DMS79 (cell line): ENCODE results near the gene SSC4D.
A peak's percentile ranks its signal among the peaks of the same experiment; 100 is the strongest.
"Not testable (repeated sequence)": the region's sequence is repeated elsewhere in the genome, so short reads cannot be mapped to it uniquely, and the experiment has no call there.

Source experiments
- DNase-seq: peaks from one replicate; lab custom pipeline; 2025; lab: John Stamatoyannopoulos, UW

The SSC4D gene

DNA sequence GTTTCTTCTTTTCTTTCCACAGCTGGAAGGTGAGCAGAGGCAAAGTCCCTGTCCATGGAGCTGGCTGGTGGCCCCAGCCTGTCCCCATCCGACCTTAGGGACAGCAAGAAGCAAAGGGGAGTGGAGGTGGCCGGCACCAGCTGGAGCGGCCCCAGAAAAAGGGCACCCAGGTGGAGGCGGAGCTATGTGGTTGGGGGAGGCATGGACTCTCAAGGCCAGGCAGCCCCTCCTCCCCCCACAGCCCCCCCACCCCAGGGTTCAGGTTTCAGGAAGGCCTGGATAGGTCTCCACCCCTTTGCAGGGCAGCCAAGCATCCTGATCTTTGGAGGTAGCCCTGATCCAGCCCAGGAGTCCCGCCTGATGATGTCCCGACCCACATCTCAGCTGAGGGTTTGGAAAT, at the start of gene SSC4D:
Gene SSC4D (minus strand): TSS at position 161 of the 400 bp plus-strand sequence. CDS start 5,258 bp downstream, outside the sequence.
- no peak for DNase-seq

DNA sequence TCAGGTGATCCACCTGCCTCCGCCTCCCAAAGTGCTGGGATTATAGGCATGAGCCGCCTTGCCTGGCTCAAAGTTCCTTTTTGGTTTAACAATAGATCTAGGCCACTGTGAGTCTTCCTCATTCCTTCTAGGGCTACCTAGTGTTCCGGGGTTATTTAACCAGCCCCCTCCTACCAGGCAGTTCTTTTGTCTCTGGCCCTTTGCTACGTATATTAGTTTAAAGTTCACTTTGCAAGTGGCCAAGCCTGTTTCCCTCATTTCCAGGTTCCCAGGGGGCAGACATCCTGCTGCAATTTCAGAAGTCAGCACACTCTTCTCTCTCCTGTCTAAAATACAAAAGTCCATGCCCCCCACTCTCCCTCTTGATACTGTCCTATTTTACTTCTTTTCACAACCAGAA, 49.0 kb upstream of the SSC4D start:
- not testable (repeated sequence) for DNase-seq

- DNase-seq, result not testable (repeated sequence)
Measured at GRCh38 chr7:76457017-76457416, 47.5 kb upstream of the SSC4D start.

DNA sequence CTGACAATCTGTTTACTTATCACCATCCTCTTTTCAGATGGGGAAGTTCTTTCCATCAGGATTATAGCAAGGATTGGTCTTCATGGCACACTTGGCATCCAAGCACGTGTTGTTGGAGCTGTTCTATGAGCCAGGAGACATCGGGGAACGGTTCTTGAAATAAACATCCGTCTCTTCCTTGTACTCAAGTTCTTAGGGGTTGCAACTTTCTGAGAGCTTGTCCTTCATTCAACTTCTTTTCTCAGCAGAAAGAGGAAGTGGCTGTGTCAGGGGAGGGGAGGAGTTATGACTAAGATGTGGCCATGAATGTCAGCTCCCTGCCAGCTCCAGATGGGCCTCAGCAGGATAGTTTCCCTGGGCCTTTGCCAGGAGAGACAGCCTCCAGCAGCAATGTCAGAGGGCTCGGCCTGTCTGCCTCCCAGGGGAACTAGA, 36.1 kb upstream of the SSC4D start:
- peak; percentile 4 for DNase-seq

DNA sequence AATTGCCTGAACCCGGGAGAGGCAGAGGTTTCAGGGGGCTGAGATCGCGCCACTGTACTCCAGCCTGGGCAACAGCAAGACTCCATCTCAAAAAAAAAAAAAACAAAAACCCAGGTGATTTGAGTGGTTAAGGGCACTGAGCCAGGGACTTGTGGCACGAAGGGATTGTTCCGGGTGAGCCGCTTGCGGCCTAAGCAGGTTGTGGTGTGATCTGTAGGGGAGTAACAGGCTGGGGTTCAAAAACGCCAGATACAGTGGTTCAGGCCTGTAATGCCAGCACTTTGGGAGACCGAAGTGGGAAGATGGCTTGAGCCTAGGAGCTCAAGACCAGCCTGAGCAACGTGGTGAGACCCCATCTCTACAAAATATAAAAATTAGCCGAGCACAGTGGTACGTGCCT, 34.3 kb upstream of the SSC4D start:
- peak; percentile 41 for DNase-seq

GRCh38 chr7:76442664-76443446, 33.4 kb upstream of the SSC4D start:
- DNase-seq, result not testable (repeated sequence)

GRCh38 chr7:76441792-76442191, 32.3 kb upstream of the SSC4D start:
- not testable (repeated sequence) for DNase-seq

GRCh38 chr7:76440404-76440803, 30.9 kb upstream of the SSC4D start:
- not testable (repeated sequence) for DNase-seq

- not testable (repeated sequence) for DNase-seq
Measured at GRCh38 chr7:76439120-76439888, 29.8 kb upstream of the SSC4D start.

DNA sequence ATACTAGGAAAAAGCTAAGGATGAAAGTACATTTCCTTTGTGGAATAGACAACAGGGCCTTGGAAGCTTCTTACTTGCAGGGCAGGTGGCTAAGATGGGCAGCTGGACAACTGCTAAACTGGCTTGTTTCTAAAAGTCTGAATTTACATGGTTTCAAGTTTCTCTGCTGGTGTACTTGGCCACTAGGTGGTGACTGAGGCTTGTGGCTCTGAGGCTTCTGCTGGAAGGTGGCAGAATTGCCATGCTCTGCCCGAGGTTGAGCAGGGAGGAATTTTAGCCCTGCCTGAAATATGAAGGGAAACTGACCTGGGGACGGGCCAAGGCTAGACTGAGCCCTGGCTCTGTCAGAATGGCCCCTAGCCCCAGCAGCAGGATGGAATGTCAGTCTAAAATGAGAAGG, 28.4 kb upstream of the SSC4D start:
- DNase-seq, result peak; percentile 27

GRCh38 chr7:76430836-76431235, 21.3 kb upstream of the SSC4D start:
- DNase-seq, result no peak

DNA sequence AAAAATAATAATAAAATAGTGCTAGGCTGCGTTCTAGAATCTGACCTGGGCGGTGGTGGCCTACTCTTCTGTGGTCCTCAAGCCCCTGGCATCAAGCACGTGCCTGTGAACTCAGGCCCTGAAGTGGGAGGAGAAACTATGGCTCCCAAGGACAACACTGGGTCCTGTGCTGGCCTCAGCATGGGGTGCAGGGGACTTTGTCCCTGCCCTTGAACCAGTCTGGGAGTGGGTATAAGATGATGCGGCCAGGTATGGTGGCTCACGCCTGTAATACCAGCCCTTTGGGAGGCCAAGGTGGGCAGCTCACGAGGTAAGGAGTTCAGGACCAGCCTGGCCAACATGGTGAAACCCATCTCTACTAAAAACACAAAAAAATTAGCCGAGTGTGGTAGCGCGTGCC, 20.7 kb upstream of the SSC4D start:
- DNase-seq, result no peak

DNA sequence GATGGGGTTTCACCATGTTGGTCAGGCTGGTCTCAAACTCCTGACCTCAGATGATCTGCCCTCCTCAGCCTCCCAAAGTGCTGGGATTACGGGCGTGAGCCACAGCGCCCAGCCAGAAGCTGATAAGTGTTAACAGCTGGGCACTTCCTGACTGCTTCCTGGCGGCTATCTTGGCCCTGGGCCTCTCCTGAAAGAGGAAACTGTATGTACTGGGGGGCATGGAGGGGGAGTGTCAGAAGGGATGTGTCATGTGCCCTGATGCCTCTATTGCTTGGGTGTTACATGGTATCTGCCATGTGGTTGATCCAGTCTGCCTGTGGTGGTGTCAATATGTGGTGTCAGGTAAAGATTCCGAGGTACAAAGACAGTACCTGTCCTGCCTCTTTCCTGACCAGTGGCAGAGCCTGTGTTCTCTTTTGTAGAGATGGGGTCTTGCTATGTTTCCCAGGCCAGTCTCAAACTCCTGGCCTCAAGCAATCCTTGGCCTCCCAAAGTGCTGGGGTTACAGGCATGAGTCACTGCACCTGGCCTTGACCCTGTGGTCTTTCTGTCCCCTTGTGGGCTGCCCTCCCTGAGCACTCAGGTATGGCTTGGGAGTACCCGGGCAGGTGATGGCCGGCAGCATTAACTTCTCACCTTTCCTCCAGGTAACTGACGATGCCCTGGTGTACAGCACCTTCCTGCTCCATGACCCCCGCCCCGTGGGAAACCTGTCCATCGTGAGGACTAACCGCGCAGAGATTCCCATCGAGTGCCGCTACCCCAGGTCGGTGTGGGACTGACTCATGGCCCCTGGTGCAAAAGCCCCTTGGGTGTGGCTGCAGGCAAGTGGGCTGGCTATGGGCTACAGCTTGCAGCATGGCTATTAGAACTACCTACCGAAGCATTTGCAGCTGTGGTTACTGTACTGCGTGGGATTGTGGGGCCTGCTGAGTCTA, 19.6 kb upstream of the SSC4D start:
- no peak for DNase-seq

- no peak for DNase-seq
Measured at GRCh38 chr7:76428149-76428823, 18.8 kb upstream of the SSC4D start.

- no peak for DNase-seq
Measured at GRCh38 chr7:76427635-76428034, 18.1 kb upstream of the SSC4D start.

DNA sequence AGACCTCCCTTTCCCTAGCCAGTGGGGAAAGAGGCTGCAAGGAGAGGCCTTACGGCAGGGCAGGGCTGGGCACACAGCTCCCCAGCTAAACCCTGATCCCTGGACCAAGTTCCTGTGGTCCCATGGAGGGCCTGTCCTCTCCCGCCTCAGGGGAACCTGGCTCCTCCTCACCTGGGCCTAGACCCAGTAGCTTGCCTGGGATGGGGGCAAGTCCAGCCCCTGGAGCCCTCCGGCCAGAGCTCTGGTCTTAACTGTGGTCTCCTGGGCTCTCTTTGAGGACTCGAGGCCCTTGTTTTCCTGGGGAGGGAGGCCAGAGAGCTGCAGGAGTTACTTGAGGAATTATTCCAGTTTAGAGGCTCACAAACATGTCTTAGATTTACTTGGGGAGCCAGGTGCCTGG, 16.7 kb upstream of the SSC4D start:
- DNase-seq, result no peak

DNA sequence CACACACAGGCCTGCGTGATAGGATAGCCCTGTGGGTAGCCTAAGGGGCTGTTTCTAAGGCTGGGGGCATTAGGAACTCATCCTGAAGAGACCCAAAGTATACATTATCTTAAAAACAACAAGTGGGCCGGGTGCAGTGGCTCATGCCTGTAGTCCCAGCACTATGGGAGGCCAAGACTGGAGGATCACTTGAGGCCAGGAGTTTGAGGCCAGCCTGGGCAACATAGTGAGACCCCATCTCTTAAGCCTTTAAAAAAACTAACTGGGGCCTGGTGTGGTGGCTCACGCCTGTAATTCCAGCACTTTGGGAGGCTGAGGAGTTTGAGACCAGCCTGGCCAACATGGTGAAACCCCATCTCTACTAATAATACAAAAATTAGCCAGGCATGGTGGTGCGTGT, 16.1 kb upstream of the SSC4D start:
- not testable (repeated sequence) for DNase-seq

DNA sequence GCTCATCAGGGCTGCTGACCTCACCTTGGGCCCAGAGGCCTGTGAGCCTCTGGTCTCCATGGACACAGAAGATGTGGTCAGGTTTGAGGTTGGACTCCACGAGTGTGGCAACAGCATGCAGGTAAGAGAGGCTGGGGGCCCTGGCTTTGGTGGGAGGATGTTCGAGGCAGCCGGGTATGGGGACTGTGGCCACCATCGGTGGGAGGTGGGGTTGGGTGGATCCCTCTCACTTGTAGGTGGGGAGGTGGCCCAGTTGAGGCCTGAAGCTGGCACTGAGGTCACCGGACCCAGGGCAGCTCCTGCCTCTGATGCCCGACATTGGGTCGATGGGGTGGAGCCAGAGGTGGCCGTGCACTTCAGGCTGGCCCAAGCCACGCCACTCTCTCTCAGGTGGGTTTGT, 15.7 kb upstream of the SSC4D start:
- no peak for DNase-seq

DNA sequence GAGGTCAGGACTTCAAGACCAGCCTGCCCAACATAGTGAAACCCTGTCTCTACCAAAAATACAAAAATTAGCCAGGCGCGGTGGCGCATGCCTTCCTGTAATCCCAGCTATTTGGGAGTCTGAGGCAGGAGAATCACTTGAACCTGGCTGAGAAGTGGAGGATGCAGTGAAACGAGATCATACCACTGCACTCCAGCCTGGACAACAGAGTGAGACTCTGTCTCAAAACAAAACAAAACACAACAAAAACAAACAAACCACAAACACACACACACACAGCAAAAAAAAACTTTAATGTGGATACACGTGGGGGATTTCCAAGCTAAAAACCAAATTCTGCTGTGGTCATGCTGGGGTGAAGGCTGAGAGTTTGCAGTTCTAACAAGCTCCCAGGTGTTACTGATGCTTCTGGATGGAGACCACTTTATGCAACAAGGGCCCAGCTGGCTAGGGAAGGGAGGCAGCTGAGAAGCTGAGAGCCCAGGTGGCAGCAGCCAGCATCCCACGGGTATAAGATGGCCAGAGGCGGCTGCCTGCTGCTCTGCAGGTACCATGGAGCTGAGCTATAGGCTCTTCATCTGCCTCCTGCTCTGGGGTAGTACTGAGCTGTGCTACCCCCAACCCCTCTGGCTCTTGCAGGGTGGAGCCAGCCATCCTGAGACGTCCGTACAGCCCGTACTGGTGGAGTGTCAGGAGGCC, 15.1 kb upstream of the SSC4D start, which contains the start of gene ZP3:
Gene ZP3 (plus strand): TSS at position 538 of the 699 bp plus-strand sequence. CDS start 15 bp downstream, at position 553.
- peak; percentile 9 for DNase-seq

DNA sequence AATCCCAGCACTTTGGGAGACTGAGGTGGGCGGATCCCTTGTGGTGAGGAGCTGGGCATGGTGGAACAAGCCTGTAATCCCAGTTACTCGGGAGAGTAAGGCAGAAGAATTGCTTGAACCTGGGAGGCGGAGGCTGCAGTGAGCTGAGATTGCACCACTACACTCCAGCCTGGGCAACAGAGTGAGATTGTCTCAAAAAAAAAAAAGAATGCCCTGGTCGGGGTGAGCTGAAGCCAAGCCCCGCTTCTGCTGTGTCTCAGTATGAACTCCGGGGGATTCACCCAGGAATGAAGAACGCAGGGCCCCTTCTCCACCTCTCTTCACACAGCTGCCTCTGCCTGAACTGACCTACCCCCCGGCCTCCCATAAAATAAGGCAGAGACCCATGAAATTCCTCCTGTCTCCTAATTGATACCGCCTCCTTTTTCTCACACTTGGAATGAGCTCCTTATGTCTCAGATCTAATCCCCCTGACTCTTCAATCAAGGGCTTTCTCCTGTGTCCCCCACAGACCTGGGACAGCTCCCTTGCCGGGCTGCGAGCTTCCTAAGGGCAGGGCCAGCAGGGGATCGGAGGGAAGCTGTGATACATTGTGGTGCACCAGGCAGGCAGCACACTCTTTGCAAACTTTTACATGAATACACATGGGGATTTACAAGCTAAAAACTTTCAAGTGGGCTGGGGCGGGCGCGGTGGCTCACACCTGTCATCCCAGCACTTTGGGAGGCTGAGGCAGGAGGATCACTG, 14.3 kb upstream of the SSC4D start:
- DNase-seq, result no peak
